Ascending aorta (tissue), 2 donors: ENCODE results near the gene PTPRN2. TPM values are rescaled to one million over a fixed set of nuclear protein-coding genes. Genes with fewer than 3 reads are reported as not detected.

Source experiments
- DNase-seq, 2 donors: peaks; one replicate each; pipeline ENCODE4 v3.0.0-alpha.2; 2019; ENCODE audit warnings: low spot score in 2 of 2
- H3K27ac ChIP-seq, 2 donors: fragments of 200-600 bp; sonication (generic); one replicate each; pipeline ENCODE4 v1.5.1; 2016 to 2017; ENCODE audit warnings: mild to moderate bottlenecking in 1 of 2
- H3K27me3 ChIP-seq: fragments of 200-600 bp; sonication (generic); one replicate; pipeline ENCODE4 v1.5.1; 2017
- H3K36me3 ChIP-seq, 2 donors: fragments of 200-600 bp; sonication (generic); one replicate each; pipeline ENCODE4 v1.5.1; 2016
- H3K4me1 ChIP-seq, 2 donors: fragments of 200-600 bp; sonication (generic); one replicate each; pipeline ENCODE4 v1.5.1; 2016 to 2017; ENCODE audit warnings: mild to moderate bottlenecking in 1 of 2
- H3K4me3 ChIP-seq, 2 donors: fragments of 200-600 bp; sonication (generic); one replicate each; pipeline ENCODE4 v1.5.1; 2016 to 2017; ENCODE audit warnings: mild to moderate bottlenecking in 1 of 2
- H3K9me3 ChIP-seq, 2 donors: fragments of 200-600 bp; sonication (generic); one replicate each; pipeline ENCODE4 v1.5.1; 2016
- CTCF ChIP-seq, 3 experiments: fragments of 200-600 bp in 2 of 3; fragments of 450-650 bp in 1 of 3; sonication (generic) in 2 of 3; IDR thresholded peaks; one replicate each; pipeline ENCODE4 v1.5.1; 2016 to 2019; ENCODE audit warnings: antibody characterized with exemption in 3 of 3, mild to moderate bottlenecking in 1 of 3, moderate library complexity in 1 of 3
- intact Hi-C: fragments of 100-400 bp; cut with DNase I; formaldehyde crosslinking; loops from one replicate; pipeline ENCODE4 v1.15.1; 2023
- total RNA-seq: library from RNA; depleted of rRNA; stranded (reverse); fragments of >200 nt; gene quantifications from one replicate; pipeline ENCODE4 v1.1.0, GENCODE V29; 2016

PTPRN2 gene
- total RNA-seq, 1 donor from 2014 or later = 7.3 TPM

GRCh38 chr7:158110661-158111048 is 477.0 kb downstream of the PTPRN2 start:
- TF ChIP-seq CTCF (IDR thresholded peaks at IDR 0.05) = no peak
- DNase-seq = no peak

GRCh38 chr7:158110034-158110590 is 477.5 kb downstream of the PTPRN2 start:
- intact Hi-C loops = no loop called here
- H3K27ac ChIP-seq = no peak overlapping the region
- no peak for TF ChIP-seq CTCF (IDR thresholded peaks at IDR 0.05)
- H3K36me3 ChIP-seq = no peaks in the 10 kb centered on the region
- no peak overlapping the region for H3K4me3 ChIP-seq
- H3K27me3 ChIP-seq = no peaks in the 10 kb centered on the region
- no peaks in the 10 kb centered on the region for H3K4me1 ChIP-seq
- no peak for DNase-seq
- no peaks in the 10 kb centered on the region for H3K9me3 ChIP-seq

More at GRCh38 chr7:158110661-158111048, 477.0 kb downstream of the PTPRN2 start:
- Histone ChIP-seq H3K27me3 (no peaks in the 10 kb centered on the region), H3K4me1 (no peaks in the 10 kb centered on the region), H3K4me3 (no peak overlapping the region), H3K27ac (no peak overlapping the region), H3K36me3 (no peaks in the 10 kb centered on the region), H3K9me3 (no peaks in the 10 kb centered on the region)
- intact Hi-C loops = no loop called here

- no peak for TF ChIP-seq CTCF (IDR thresholded peaks at IDR 0.05)
- H3K36me3 ChIP-seq = no peaks in the 10 kb centered on the region
These were observed 478.1 kb downstream of the PTPRN2 start for GRCh38 chr7:158109364-158110033.

GRCh38 chr7:158108646-158109293 is 478.9 kb downstream of the PTPRN2 start:
- Histone ChIP-seq H3K27ac (no peak overlapping the region), H3K36me3 (no peaks in the 10 kb centered on the region), H3K27me3 (no peaks in the 10 kb centered on the region), H3K9me3 (no peaks in the 10 kb centered on the region), H3K4me3 (no peak overlapping the region), H3K4me1 (no peaks in the 10 kb centered on the region)
- TF ChIP-seq CTCF (IDR thresholded peaks at IDR 0.05) = no peak
- intact Hi-C loops = no loop called here
- peak in 1 of 2 donors; percentile 31 for DNase-seq

More at GRCh38 chr7:158109364-158110033, 478.1 kb downstream of the PTPRN2 start:
- intact Hi-C loops = no loop called here
- H3K27ac ChIP-seq = no peak overlapping the region
- H3K4me1 ChIP-seq = no peaks in the 10 kb centered on the region
- DNase-seq = no peak
- H3K9me3 ChIP-seq = no peaks in the 10 kb centered on the region
- no peak overlapping the region for H3K4me3 ChIP-seq
- H3K27me3 ChIP-seq = no peaks in the 10 kb centered on the region

GRCh38 chr7:158107806-158108205 is 479.8 kb downstream of the PTPRN2 start:
- no peak overlapping the region for H3K27ac ChIP-seq

More at GRCh38 chr7:158107806-158108205, 479.8 kb downstream of the PTPRN2 start:
- Histone ChIP-seq H3K27me3 (no peaks in the 10 kb centered on the region), H3K9me3 (no peaks in the 10 kb centered on the region), H3K4me1 (no peaks in the 10 kb centered on the region), H3K4me3 (no peak overlapping the region), H3K36me3 (no peaks in the 10 kb centered on the region)
- TF ChIP-seq CTCF (IDR thresholded peaks at IDR 0.05) = no peak
- intact Hi-C loops = no loop called here
- no peak for DNase-seq
